ENCODE measurements around the gene WDFY3. TPM values are rescaled to one million over a fixed set of nuclear protein-coding genes. Genes with fewer than 3 reads are reported as not detected.

WDFY3 gene
- total RNA-seq, 1 donor from 2014 or later: 89.5 TPM

DNA sequence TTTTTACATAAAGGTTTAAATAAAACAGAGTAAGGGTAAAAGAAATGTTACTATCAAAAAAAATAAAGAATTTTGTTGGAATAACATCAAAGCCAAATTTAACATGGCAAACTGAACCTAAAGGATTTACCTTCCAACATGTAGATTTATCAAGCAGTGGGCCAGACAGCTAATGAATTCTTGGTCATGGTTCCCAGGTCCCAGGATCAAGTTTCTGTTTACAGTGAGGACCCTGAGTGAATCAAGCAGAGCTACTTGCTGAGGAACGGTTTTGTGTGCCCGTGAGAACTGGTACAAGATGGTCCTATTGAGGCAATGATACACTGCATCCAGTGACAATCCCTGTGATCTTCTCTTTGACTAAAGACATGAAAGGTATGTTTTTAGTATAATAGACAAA lies 226.4 kb downstream of the WDFY3 start:
- TF ChIP-seq EZH2 (IDR thresholded peaks at IDR 0.05; ENCODE audit: insufficient read depth, low read length): no peak
- TF ChIP-seq, protein P1, sequence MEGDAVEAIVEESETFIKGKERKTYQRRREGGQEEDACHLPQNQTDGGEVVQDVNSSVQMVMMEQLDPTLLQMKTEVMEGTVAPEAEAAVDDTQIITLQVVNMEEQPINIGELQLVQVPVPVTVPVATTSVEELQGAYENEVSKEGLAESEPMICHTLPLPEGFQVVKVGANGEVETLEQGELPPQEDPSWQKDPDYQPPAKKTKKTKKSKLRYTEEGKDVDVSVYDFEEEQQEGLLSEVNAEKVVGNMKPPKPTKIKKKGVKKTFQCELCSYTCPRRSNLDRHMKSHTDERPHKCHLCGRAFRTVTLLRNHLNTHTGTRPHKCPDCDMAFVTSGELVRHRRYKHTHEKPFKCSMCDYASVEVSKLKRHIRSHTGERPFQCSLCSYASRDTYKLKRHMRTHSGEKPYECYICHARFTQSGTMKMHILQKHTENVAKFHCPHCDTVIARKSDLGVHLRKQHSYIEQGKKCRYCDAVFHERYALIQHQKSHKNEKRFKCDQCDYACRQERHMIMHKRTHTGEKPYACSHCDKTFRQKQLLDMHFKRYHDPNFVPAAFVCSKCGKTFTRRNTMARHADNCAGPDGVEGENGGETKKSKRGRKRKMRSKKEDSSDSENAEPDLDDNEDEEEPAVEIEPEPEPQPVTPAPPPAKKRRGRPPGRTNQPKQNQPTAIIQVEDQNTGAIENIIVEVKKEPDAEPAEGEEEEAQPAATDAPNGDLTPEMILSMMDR (IDR thresholded peaks at IDR 0.05; ENCODE audit: insufficient read depth, low read depth, low read length): no peak
- no peaks in the 10 kb centered on the region for H3K4me1 Mint-ChIP-seq (ENCODE audit: low read depth, unreplicated experiment)

DNA sequence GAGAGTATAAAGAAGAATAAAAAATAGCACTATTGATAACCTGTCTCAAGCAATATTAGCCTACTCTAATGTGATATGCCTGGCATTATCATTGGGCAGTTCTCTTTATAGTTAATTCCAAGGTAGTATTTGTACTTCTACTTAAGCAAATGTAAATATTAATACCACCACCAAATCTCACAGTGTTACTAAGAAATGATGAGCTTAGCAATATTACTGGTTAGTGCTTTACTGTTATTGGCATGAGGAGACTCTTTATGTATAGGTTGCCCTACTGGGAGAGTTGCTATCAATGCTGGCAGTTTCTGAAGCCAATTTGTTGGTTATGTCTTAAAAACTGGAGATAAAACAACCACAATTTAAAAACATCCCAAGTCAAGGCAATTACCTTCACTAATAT lies 227.9 kb downstream of the WDFY3 start:
- peaks cover 9% of the 10 kb centered on the region for H3K36me3 Mint-ChIP-seq (ENCODE audit: low read depth, unreplicated experiment)
- no peak for FAIRE-seq

More for the DNA sequence above, 226.4 kb downstream of the WDFY3 start:
- peaks cover 9% of the 10 kb centered on the region for H3K36me3 Mint-ChIP-seq (ENCODE audit: low read depth, unreplicated experiment)
- no peaks in the 10 kb centered on the region for H3K79me2 ChIP-seq (ENCODE audit: insufficient read depth, low read length)
- no peak overlapping the region for H3K9ac ChIP-seq (ENCODE audit: low read length)
- no peak overlapping the region for H3K4me3 ChIP-seq (ENCODE audit: insufficient read depth, low read depth, low read length)
- no peaks in the 10 kb centered on the region for H3K9me3 ChIP-seq (ENCODE audit: insufficient read depth, low read depth, low read length)
- H3K27ac ChIP-seq (ENCODE audit: low read depth, low read length): no peak overlapping the region
- no peaks in the 10 kb centered on the region for H3K4me1 ChIP-seq (ENCODE audit: insufficient read depth, low read length)
- no peak overlapping the region for H3K27ac Mint-ChIP-seq (ENCODE audit: unreplicated experiment)
- no peak overlapping the region for H3K4me2 ChIP-seq (ENCODE audit: low read length)
- DNase-seq (ENCODE audit: low read depth): no peak
- peak; percentile 41 for FAIRE-seq
- H3K36me3 ChIP-seq (ENCODE audit: insufficient read depth, low read length): peaks cover 38% of the 10 kb centered on the region
- H3K9me3 Mint-ChIP-seq (ENCODE audit: unreplicated experiment): no peaks in the 10 kb centered on the region
- no peaks in the 10 kb centered on the region for H3K27me3 Mint-ChIP-seq (ENCODE audit: low read depth, unreplicated experiment)
- no peaks in the 10 kb centered on the region for H4K20me1 ChIP-seq (ENCODE audit: insufficient read depth, low read length)
- H3K27me3 ChIP-seq (ENCODE audit: insufficient read depth, low read length): no peaks in the 10 kb centered on the region
- H3K4me3 Mint-ChIP-seq (ENCODE audit: unreplicated experiment): no peak overlapping the region
- H2AFZ ChIP-seq (ENCODE audit: low read depth, low read length): no peak overlapping the region

DNA sequence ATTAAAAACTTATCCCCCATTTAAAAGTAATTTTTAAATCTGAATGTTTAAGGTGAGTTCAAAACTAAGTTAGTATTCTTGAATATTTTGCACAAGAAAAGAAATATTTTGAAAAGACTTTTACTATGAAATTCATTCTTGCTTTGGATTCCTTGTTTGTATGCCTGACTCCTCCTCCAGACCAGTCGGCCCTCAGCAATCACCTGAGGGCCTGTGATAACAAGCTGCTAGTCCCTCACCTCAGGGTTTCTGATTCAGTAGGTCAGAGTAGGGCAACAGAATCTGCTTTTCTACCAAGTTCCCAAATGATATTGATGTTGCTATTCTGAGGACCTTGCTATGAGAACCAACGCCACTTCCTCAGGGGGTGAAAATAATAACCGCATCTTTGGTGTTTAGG lies 228.8 kb downstream of the WDFY3 start:
- Mint-ChIP-seq H3K27me3 (ENCODE audit: low read depth, unreplicated experiment) (no peaks in the 10 kb centered on the region), H3K27ac (ENCODE audit: unreplicated experiment) (no peak overlapping the region), H3K4me1 (ENCODE audit: low read depth, unreplicated experiment) (no peaks in the 10 kb centered on the region), H3K4me3 (ENCODE audit: unreplicated experiment) (no peak overlapping the region), H3K9me3 (ENCODE audit: unreplicated experiment) (no peaks in the 10 kb centered on the region), H3K36me3 (ENCODE audit: low read depth, unreplicated experiment) (peaks cover 12% of the 10 kb centered on the region)
- H3K9me3 ChIP-seq (ENCODE audit: insufficient read depth, low read depth, low read length): no peaks in the 10 kb centered on the region
- no peak overlapping the region for H3K4me2 ChIP-seq (ENCODE audit: low read length)
- H3K4me3 ChIP-seq (ENCODE audit: insufficient read depth, low read depth, low read length): no peak overlapping the region
- no peak overlapping the region for H3K9ac ChIP-seq (ENCODE audit: low read length)
- DNase-seq (ENCODE audit: low read depth) (no peak), FAIRE-seq (no peak)
- no peaks in the 10 kb centered on the region for H3K27me3 ChIP-seq (ENCODE audit: insufficient read depth, low read length)
- H3K4me1 ChIP-seq (ENCODE audit: insufficient read depth, low read length): no peaks in the 10 kb centered on the region
- TF ChIP-seq, protein P1 (IDR thresholded peaks at IDR 0.05; ENCODE audit: insufficient read depth, low read depth, low read length): no peak
- TF ChIP-seq EZH2 (IDR thresholded peaks at IDR 0.05; ENCODE audit: insufficient read depth, low read length): no peak
- H3K27ac ChIP-seq (ENCODE audit: low read depth, low read length): no peak overlapping the region
- H2AFZ ChIP-seq (ENCODE audit: low read depth, low read length): no peak overlapping the region
- H4K20me1 ChIP-seq (ENCODE audit: insufficient read depth, low read length): no peaks in the 10 kb centered on the region
- H3K36me3 ChIP-seq (ENCODE audit: insufficient read depth, low read length): peaks cover 42% of the 10 kb centered on the region
- no peaks in the 10 kb centered on the region for H3K79me2 ChIP-seq (ENCODE audit: insufficient read depth, low read length)

More for the DNA sequence above, 227.9 kb downstream of the WDFY3 start:
- no peaks in the 10 kb centered on the region for H3K79me2 ChIP-seq (ENCODE audit: insufficient read depth, low read length)
- no peaks in the 10 kb centered on the region for H3K9me3 ChIP-seq (ENCODE audit: insufficient read depth, low read depth, low read length)
- peaks cover 37% of the 10 kb centered on the region for H3K36me3 ChIP-seq (ENCODE audit: insufficient read depth, low read length)
- H2AFZ ChIP-seq (ENCODE audit: low read depth, low read length): no peak overlapping the region
- no peak overlapping the region for H3K4me3 ChIP-seq (ENCODE audit: insufficient read depth, low read depth, low read length)
- H3K4me2 ChIP-seq (ENCODE audit: low read length): no peak overlapping the region
- Mint-ChIP-seq H3K27me3 (ENCODE audit: low read depth, unreplicated experiment) (no peaks in the 10 kb centered on the region), H3K4me1 (ENCODE audit: low read depth, unreplicated experiment) (no peaks in the 10 kb centered on the region), H3K27ac (ENCODE audit: unreplicated experiment) (no peak overlapping the region), H3K9me3 (ENCODE audit: unreplicated experiment) (no peaks in the 10 kb centered on the region), H3K4me3 (ENCODE audit: unreplicated experiment) (no peak overlapping the region)
- H3K27ac ChIP-seq (ENCODE audit: low read depth, low read length): no peak overlapping the region
- H4K20me1 ChIP-seq (ENCODE audit: insufficient read depth, low read length): no peaks in the 10 kb centered on the region
- no peak overlapping the region for H3K9ac ChIP-seq (ENCODE audit: low read length)
- DNase-seq (ENCODE audit: low read depth): no peak
- TF ChIP-seq EZH2 (IDR thresholded peaks at IDR 0.05; ENCODE audit: insufficient read depth, low read length): no peak
- TF ChIP-seq, protein P1 (IDR thresholded peaks at IDR 0.05; ENCODE audit: insufficient read depth, low read depth, low read length): no peak
- H3K27me3 ChIP-seq (ENCODE audit: insufficient read depth, low read length): no peaks in the 10 kb centered on the region
- H3K4me1 ChIP-seq (ENCODE audit: insufficient read depth, low read length): no peaks in the 10 kb centered on the region
